ENCODE data around the gene DNM2.
"Not testable (repeated sequence)": the region's sequence is repeated elsewhere in the genome, so short reads cannot be mapped to it uniquely, and the experiment has no call there.

DNM2 gene

GRCh38 chr19:10670876-10671804, 46.7 kb upstream of the DNM2 start:
- H3K9ac ChIP-seq (ENCODE audit: low read length) = no peak overlapping the region
- H4K8ac ChIP-seq (ENCODE audit: low read length) = no peak overlapping the region
- H2BK15ac ChIP-seq (ENCODE audit: low read depth, poor library complexity, severe bottlenecking) = no peak overlapping the region
- H2AK5ac ChIP-seq (ENCODE audit: low read length, severe bottlenecking) = no peak overlapping the region
- no peaks in the 10 kb centered on the region for H3K9me3 ChIP-seq (ENCODE audit: control insufficient read depth, low read length)
- no peak overlapping the region for H2AFZ ChIP-seq (ENCODE audit: low read depth, low read length)
- H3K4me1 ChIP-seq (ENCODE audit: control insufficient read depth, insufficient read depth, low read depth, low read length) = peaks cover 14% of the 10 kb centered on the region
- H4K91ac ChIP-seq (ENCODE audit: low read length) = no peak overlapping the region
- H3K4ac ChIP-seq (ENCODE audit: low read depth in 1 of 2, low read length in 2 of 2) = no peak overlapping the region
- H3K4me2 ChIP-seq (ENCODE audit: low read length, poor library complexity, severe bottlenecking) = no peak overlapping the region
- H3K23ac ChIP-seq (ENCODE audit: low read length in 2 of 2) = no peak overlapping the region
- no peaks in the 10 kb centered on the region for H3K27me3 ChIP-seq (ENCODE audit: control insufficient read depth in 1 of 2, insufficient read depth in 1 of 2, low read length in 2 of 2)
- peaks cover 52 to 53% of the 10 kb centered on the region in 2 experiments for H3K36me3 ChIP-seq (ENCODE audit: control insufficient read depth in 1 of 2, insufficient read depth in 2 of 2, low read depth in 1 of 2, low read length in 2 of 2)
- H3K4me3 ChIP-seq (ENCODE audit: insufficient read depth in 1 of 2, low read depth in 1 of 2, low read length in 2 of 2) = no peak overlapping the region
- H3K27ac ChIP-seq (ENCODE audit: low read length, poor library complexity, severe bottlenecking) = no peak overlapping the region
- no peak overlapping the region for H3K18ac ChIP-seq (ENCODE audit: low read depth in 1 of 2, low read length in 2 of 2)
- H2BK12ac ChIP-seq (ENCODE audit: low read length in 2 of 2) = peak overlapping the region in 1 of 2 experiments; percentile 6
- no peak overlapping the region for H2BK120ac ChIP-seq (ENCODE audit: low read depth, low read length)
- H3K79me1 ChIP-seq (replicated peaks; ENCODE audit: low read length, poor library complexity, severe bottlenecking) = peaks cover 4% of the 10 kb centered on the region
- DNase-seq = no peak
- WGBS = 95% methylated on average over 24 of the region's 24 CpGs
- no peak overlapping the region for H3K14ac ChIP-seq (ENCODE audit: low read length in 2 of 2)
- no peak overlapping the region for H2BK5ac ChIP-seq (ENCODE audit: low read depth, low read length, poor library complexity, severe bottlenecking)

GRCh38 chr19:10671922-10672321, 46.0 kb upstream of the DNM2 start:
- H3K79me1 ChIP-seq (replicated peaks; ENCODE audit: low read length, poor library complexity, severe bottlenecking); H2BK120ac ChIP-seq (ENCODE audit: low read depth, low read length); H3K9me3 ChIP-seq (ENCODE audit: control insufficient read depth, low read length); H3K4me2 ChIP-seq (ENCODE audit: low read length, poor library complexity, severe bottlenecking); H3K9ac ChIP-seq (ENCODE audit: low read length); H4K91ac ChIP-seq (ENCODE audit: low read length); H3K4me3 ChIP-seq (ENCODE audit: insufficient read depth in 1 of 2, low read depth in 1 of 2, low read length in 2 of 2); H2AK5ac ChIP-seq (ENCODE audit: low read length, severe bottlenecking); H3K4ac ChIP-seq (ENCODE audit: low read depth in 1 of 2, low read length in 2 of 2); H2BK12ac ChIP-seq (ENCODE audit: low read length in 2 of 2); H3K18ac ChIP-seq (ENCODE audit: low read depth in 1 of 2, low read length in 2 of 2); H2BK5ac ChIP-seq (ENCODE audit: low read depth, low read length, poor library complexity, severe bottlenecking); DNase-seq; H3K23ac ChIP-seq (ENCODE audit: low read length in 2 of 2); H2BK15ac ChIP-seq (ENCODE audit: low read depth, poor library complexity, severe bottlenecking); H3K14ac ChIP-seq (ENCODE audit: low read length in 2 of 2); H3K27me3 ChIP-seq (ENCODE audit: control insufficient read depth in 1 of 2, insufficient read depth in 1 of 2, low read length in 2 of 2); H4K8ac ChIP-seq (ENCODE audit: low read length); H2AFZ ChIP-seq (ENCODE audit: low read depth, low read length); H3K27ac ChIP-seq (ENCODE audit: low read length, poor library complexity, severe bottlenecking): not testable (repeated sequence)
- peaks cover 14% of the 10 kb centered on the region for H3K4me1 ChIP-seq (ENCODE audit: control insufficient read depth, insufficient read depth, low read depth, low read length)
- peaks cover 48 to 56% of the 10 kb centered on the region in 2 experiments for H3K36me3 ChIP-seq (ENCODE audit: control insufficient read depth in 1 of 2, insufficient read depth in 2 of 2, low read depth in 1 of 2, low read length in 2 of 2)
- WGBS = 92% methylated on average over 2 of the region's 3 CpGs

- H3K4ac ChIP-seq (ENCODE audit: low read depth in 1 of 2, low read length in 2 of 2); H3K4me2 ChIP-seq (ENCODE audit: low read length, poor library complexity, severe bottlenecking); H3K27me3 ChIP-seq (ENCODE audit: control insufficient read depth in 1 of 2, insufficient read depth in 1 of 2, low read length in 2 of 2); H3K4me3 ChIP-seq (ENCODE audit: insufficient read depth in 1 of 2, low read depth in 1 of 2, low read length in 2 of 2); H3K18ac ChIP-seq (ENCODE audit: low read depth in 1 of 2, low read length in 2 of 2); H4K91ac ChIP-seq (ENCODE audit: low read length); H4K8ac ChIP-seq (ENCODE audit: low read length); H2BK12ac ChIP-seq (ENCODE audit: low read length in 2 of 2); H2BK120ac ChIP-seq (ENCODE audit: low read depth, low read length); H3K14ac ChIP-seq (ENCODE audit: low read length in 2 of 2); DNase-seq; H2BK15ac ChIP-seq (ENCODE audit: low read depth, poor library complexity, severe bottlenecking); H2AK5ac ChIP-seq (ENCODE audit: low read length, severe bottlenecking); H2BK5ac ChIP-seq (ENCODE audit: low read depth, low read length, poor library complexity, severe bottlenecking); H3K9me3 ChIP-seq (ENCODE audit: control insufficient read depth, low read length); H3K23ac ChIP-seq (ENCODE audit: low read length in 2 of 2); H2AFZ ChIP-seq (ENCODE audit: low read depth, low read length); H3K27ac ChIP-seq (ENCODE audit: low read length, poor library complexity, severe bottlenecking); H3K9ac ChIP-seq (ENCODE audit: low read length): not testable (repeated sequence)
- peaks cover 29% of the 10 kb centered on the region for H3K79me1 ChIP-seq (replicated peaks; ENCODE audit: low read length, poor library complexity, severe bottlenecking)
- H3K4me1 ChIP-seq (ENCODE audit: control insufficient read depth, insufficient read depth, low read depth, low read length) = peaks cover 10% of the 10 kb centered on the region
- 96% methylated on average over 8 of the region's 8 CpGs for WGBS
- peaks cover 70 to 81% of the 10 kb centered on the region in 2 experiments for H3K36me3 ChIP-seq (ENCODE audit: control insufficient read depth in 1 of 2, insufficient read depth in 2 of 2, low read depth in 1 of 2, low read length in 2 of 2)
Measured at GRCh38 chr19:10675214-10675613, 42.7 kb upstream of the DNM2 start.

- Histone ChIP-seq H4K91ac (ENCODE audit: low read length) (no peak overlapping the region), H3K23ac (ENCODE audit: low read length in 2 of 2) (no peak overlapping the region), H3K4ac (ENCODE audit: low read depth in 1 of 2, low read length in 2 of 2) (no peak overlapping the region), H3K18ac (ENCODE audit: low read depth in 1 of 2, low read length in 2 of 2) (no peak overlapping the region), H3K4me2 (ENCODE audit: low read length, poor library complexity, severe bottlenecking) (no peak overlapping the region), H2BK15ac (ENCODE audit: low read depth, poor library complexity, severe bottlenecking) (no peak overlapping the region), H2AFZ (ENCODE audit: low read depth, low read length) (no peak overlapping the region), H4K8ac (ENCODE audit: low read length) (no peak overlapping the region), H3K27me3 (ENCODE audit: control insufficient read depth in 1 of 2, insufficient read depth in 1 of 2, low read length in 2 of 2) (no peaks in the 10 kb centered on the region), H3K79me1 (replicated peaks; ENCODE audit: low read length, poor library complexity, severe bottlenecking) (peaks cover 53% of the 10 kb centered on the region), H3K14ac (ENCODE audit: low read length in 2 of 2) (no peak overlapping the region), H2AK5ac (ENCODE audit: low read length, severe bottlenecking) (no peak overlapping the region), H2BK120ac (ENCODE audit: low read depth, low read length) (no peak overlapping the region), H2BK5ac (ENCODE audit: low read depth, low read length, poor library complexity, severe bottlenecking) (no peak overlapping the region), H2BK12ac (ENCODE audit: low read length in 2 of 2) (no peak overlapping the region), H3K36me3 (ENCODE audit: control insufficient read depth in 1 of 2, insufficient read depth in 2 of 2, low read depth in 1 of 2, low read length in 2 of 2) (peaks cover 84 to 89% of the 10 kb centered on the region in 2 experiments), H3K9ac (ENCODE audit: low read length) (no peak overlapping the region), H3K9me3 (ENCODE audit: control insufficient read depth, low read length) (no peaks in the 10 kb centered on the region), H3K4me1 (ENCODE audit: control insufficient read depth, insufficient read depth, low read depth, low read length) (no peaks in the 10 kb centered on the region), H3K4me3 (ENCODE audit: insufficient read depth in 1 of 2, low read depth in 1 of 2, low read length in 2 of 2) (no peak overlapping the region), H3K27ac (ENCODE audit: low read length, poor library complexity, severe bottlenecking) (no peak overlapping the region)
- no peak for DNase-seq
- 94% methylated on average over 13 of the region's 13 CpGs for WGBS
Measured at GRCh38 chr19:10677751-10678150, 40.1 kb upstream of the DNM2 start.
